ENCODE measurements around the gene ZBTB9. TPM values are rescaled to one million over a fixed set of nuclear protein-coding genes. Genes with fewer than 3 reads are reported as not detected.

Gene ZBTB9
- total RNA-seq, 1 experiment from 2014 or later = 14.2 TPM

DNA sequence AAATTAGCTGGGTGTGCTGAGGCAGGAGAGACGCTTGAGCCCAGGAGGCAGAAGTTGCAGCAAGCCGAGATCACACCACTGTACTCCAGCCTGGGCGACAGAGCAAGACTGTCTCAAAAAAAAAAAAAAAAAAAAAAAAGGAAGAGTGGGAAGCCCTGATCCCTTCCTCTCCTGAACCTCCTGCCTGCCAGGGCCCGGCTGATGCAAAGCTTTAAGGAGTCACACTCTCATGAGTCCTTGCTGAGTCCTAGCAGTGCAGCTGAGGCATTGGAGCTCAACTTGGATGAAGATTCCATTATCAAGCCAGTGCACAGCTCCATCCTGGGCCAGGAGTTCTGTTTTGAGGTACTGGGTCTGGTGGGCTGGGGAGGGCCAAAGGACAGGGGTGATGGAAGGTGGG lies 19.4 kb upstream of the ZBTB9 start:
- peaks cover 16 to 42% of the 10 kb centered on the region in 2 experiments for H3K4me1 ChIP-seq (ENCODE audit: control insufficient read depth in 1 of 2, insufficient read depth in 2 of 2, low read length in 2 of 2)
- POLR2A ChIA-PET = no interaction called here
- ATAC-seq (no peak), DNase-seq (ENCODE audit: low read depth, low spot score) (no peak)
- H3K9me2 ChIP-seq (ENCODE audit: insufficient read depth) = no peaks in the 10 kb centered on the region
- no peaks in the 10 kb centered on the region for H3K9me3 ChIP-seq (ENCODE audit: control insufficient read depth in 1 of 2, insufficient read depth in 1 of 2, low read depth in 1 of 2, low read length in 2 of 2)
- H3K4me2 ChIP-seq (ENCODE audit: low read length) = no peak overlapping the region
- H3K4me3 ChIP-seq (replicated peaks in 1 of 2; ENCODE audit: low read depth in 1 of 2, low read length in 2 of 2) = no peak overlapping the region
- TF ChIP-seq JUND (IDR thresholded peaks at IDR 0.05) = no peak
- peaks cover 2 to 7% of the 10 kb centered on the region in 2 experiments; a peak in 2 of 4 replicates for H3K36me3 ChIP-seq (ENCODE audit: control insufficient read depth in 1 of 2, insufficient read depth in 2 of 2, low read length in 2 of 2)
- CTCF ChIA-PET = no interaction called here
- H2AFZ ChIP-seq (ENCODE audit: low read depth, low read length, poor library complexity, severe bottlenecking) = no peak overlapping the region
- intact Hi-C loops (cut with micrococcal nuclease) = no loop called here
- H3K27me3 ChIP-seq (ENCODE audit: insufficient read depth, low read length) = no peaks in the 10 kb centered on the region
- H3K79me2 ChIP-seq (ENCODE audit: insufficient read depth, low read length) = no peaks in the 10 kb centered on the region
- H3K9ac ChIP-seq (ENCODE audit: low read length) = no peak overlapping the region
- RAD21 ChIA-PET (ENCODE audit: low non-redundant PET in 1 of 2, low total read pairs in 2 of 2, uncharacterized antibody in 2 of 2, unreplicated experiment in 2 of 2) = no interaction called here
- H4K20me1 ChIP-seq (ENCODE audit: insufficient read depth) = no peaks in the 10 kb centered on the region
- BruUV-seq (replicated peaks) = no TSS peak
- no peak overlapping the region for H3K27ac ChIP-seq (ENCODE audit: low read depth, low read length)

DNA sequence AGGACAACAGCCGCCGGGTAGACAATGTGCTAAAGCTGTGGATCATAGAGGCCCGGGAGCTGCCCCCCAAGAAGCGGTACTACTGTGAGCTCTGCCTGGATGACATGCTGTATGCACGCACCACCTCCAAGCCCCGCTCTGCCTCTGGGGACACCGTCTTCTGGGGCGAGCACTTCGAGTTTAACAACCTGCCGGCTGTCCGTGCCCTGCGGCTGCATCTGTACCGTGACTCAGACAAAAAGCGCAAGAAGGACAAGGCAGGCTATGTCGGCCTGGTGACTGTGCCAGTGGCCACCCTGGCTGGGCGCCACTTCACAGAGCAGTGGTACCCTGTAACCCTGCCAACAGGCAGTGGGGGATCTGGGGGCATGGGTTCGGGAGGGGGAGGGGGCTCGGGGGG lies 16.7 kb upstream of the ZBTB9 start:
- no peak for ATAC-seq
- ChIA-PET RAD21 (ENCODE audit: low non-redundant PET in 1 of 2, low total read pairs in 2 of 2, uncharacterized antibody in 2 of 2, unreplicated experiment in 2 of 2) (no interaction called here), CTCF (no interaction called here), POLR2A (no interaction called here)
- DNase-seq (ENCODE audit: low read depth, low spot score) = no peak
- H3K36me3 ChIP-seq (ENCODE audit: control insufficient read depth in 1 of 2, insufficient read depth in 2 of 2, low read length in 2 of 2) = peaks cover 2 to 7% of the 10 kb centered on the region in 2 experiments; a peak in 2 of 4 replicates
- H3K9me3 ChIP-seq (ENCODE audit: control insufficient read depth in 1 of 2, insufficient read depth in 1 of 2, low read depth in 1 of 2, low read length in 2 of 2) = no peaks in the 10 kb centered on the region
- BruUV-seq (replicated peaks) = no TSS peak
- H3K27me3 ChIP-seq (ENCODE audit: insufficient read depth, low read length) = no peaks in the 10 kb centered on the region
- H3K79me2 ChIP-seq (ENCODE audit: insufficient read depth, low read length) = no peaks in the 10 kb centered on the region
- H3K4me1 ChIP-seq (ENCODE audit: control insufficient read depth in 1 of 2, insufficient read depth in 2 of 2, low read length in 2 of 2) = peaks cover 2 to 20% of the 10 kb centered on the region in 2 experiments; a peak in 3 of 4 replicates
- no peak overlapping the region for H3K9ac ChIP-seq (ENCODE audit: low read length)
- TF ChIP-seq EZH2 (IDR thresholded peaks at IDR 0.05) (no peak), ZFX (IDR thresholded peaks at IDR 0.05) (no peak), CBX3 (IDR thresholded peaks at IDR 0.05; ENCODE audit: low read depth) (no peak), ELF1 (IDR thresholded peaks at IDR 0.05; ENCODE audit: borderline replicate concordance, low read depth) (no peak), SRF (IDR thresholded peaks at IDR 0.05; ENCODE audit: low read depth) (no peak), SIN3A (IDR thresholded peaks at IDR 0.05; ENCODE audit: low read depth) (no peak), JUND (IDR thresholded peaks at IDR 0.05) (no peak)
- TF ChIP-seq, protein P1, sequence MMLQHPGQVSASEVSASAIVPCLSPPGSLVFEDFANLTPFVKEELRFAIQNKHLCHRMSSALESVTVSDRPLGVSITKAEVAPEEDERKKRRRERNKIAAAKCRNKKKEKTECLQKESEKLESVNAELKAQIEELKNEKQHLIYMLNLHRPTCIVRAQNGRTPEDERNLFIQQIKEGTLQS (IDR thresholded peaks at IDR 0.05) = no peak
- TF ChIP-seq, protein P2, sequence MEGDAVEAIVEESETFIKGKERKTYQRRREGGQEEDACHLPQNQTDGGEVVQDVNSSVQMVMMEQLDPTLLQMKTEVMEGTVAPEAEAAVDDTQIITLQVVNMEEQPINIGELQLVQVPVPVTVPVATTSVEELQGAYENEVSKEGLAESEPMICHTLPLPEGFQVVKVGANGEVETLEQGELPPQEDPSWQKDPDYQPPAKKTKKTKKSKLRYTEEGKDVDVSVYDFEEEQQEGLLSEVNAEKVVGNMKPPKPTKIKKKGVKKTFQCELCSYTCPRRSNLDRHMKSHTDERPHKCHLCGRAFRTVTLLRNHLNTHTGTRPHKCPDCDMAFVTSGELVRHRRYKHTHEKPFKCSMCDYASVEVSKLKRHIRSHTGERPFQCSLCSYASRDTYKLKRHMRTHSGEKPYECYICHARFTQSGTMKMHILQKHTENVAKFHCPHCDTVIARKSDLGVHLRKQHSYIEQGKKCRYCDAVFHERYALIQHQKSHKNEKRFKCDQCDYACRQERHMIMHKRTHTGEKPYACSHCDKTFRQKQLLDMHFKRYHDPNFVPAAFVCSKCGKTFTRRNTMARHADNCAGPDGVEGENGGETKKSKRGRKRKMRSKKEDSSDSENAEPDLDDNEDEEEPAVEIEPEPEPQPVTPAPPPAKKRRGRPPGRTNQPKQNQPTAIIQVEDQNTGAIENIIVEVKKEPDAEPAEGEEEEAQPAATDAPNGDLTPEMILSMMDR (IDR thresholded peaks at IDR 0.05 in 2 of 3, conservative IDR thresholded peaks at IDR 0.05 in 1 of 3; ENCODE audit: borderline replicate concordance in 1 of 3, insufficient read depth in 1 of 3, low read depth in 2 of 3, low read length in 2 of 3) = no peak
- TF ChIP-seq, protein P3, sequence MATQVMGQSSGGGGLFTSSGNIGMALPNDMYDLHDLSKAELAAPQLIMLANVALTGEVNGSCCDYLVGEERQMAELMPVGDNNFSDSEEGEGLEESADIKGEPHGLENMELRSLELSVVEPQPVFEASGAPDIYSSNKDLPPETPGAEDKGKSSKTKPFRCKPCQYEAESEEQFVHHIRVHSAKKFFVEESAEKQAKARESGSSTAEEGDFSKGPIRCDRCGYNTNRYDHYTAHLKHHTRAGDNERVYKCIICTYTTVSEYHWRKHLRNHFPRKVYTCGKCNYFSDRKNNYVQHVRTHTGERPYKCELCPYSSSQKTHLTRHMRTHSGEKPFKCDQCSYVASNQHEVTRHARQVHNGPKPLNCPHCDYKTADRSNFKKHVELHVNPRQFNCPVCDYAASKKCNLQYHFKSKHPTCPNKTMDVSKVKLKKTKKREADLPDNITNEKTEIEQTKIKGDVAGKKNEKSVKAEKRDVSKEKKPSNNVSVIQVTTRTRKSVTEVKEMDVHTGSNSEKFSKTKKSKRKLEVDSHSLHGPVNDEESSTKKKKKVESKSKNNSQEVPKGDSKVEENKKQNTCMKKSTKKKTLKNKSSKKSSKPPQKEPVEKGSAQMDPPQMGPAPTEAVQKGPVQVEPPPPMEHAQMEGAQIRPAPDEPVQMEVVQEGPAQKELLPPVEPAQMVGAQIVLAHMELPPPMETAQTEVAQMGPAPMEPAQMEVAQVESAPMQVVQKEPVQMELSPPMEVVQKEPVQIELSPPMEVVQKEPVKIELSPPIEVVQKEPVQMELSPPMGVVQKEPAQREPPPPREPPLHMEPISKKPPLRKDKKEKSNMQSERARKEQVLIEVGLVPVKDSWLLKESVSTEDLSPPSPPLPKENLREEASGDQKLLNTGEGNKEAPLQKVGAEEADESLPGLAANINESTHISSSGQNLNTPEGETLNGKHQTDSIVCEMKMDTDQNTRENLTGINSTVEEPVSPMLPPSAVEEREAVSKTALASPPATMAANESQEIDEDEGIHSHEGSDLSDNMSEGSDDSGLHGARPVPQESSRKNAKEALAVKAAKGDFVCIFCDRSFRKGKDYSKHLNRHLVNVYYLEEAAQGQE (IDR thresholded peaks at IDR 0.05; ENCODE audit: low read depth) = no peak
- no peak overlapping the region for H3K4me3 ChIP-seq (replicated peaks in 1 of 2; ENCODE audit: low read depth in 1 of 2, low read length in 2 of 2)
- H3K9me2 ChIP-seq (ENCODE audit: insufficient read depth) = no peaks in the 10 kb centered on the region
- no peaks in the 10 kb centered on the region for H4K20me1 ChIP-seq (ENCODE audit: insufficient read depth)
- no peak overlapping the region for H3K4me2 ChIP-seq (ENCODE audit: low read length)
- no peak overlapping the region for H3K27ac ChIP-seq (ENCODE audit: low read depth, low read length)
- no peak overlapping the region for H2AFZ ChIP-seq (ENCODE audit: low read depth, low read length, poor library complexity, severe bottlenecking)
- intact Hi-C loops (cut with micrococcal nuclease) = no loop called here

All from HCT116 (cell line).